GM23338 (cell line): ENCODE results near the gene PAQR4. TPM values are rescaled to one million over a fixed set of nuclear protein-coding genes. Genes with fewer than 3 reads are reported as not detected.

Source experiments
- ATAC-seq: fragments of 200-7000 bp; cut with Tn5 transposase; 3 replicates; pipeline ENCODE4 v1.9.1; 2020
- DNase-seq: peaks from one replicate; pipeline ENCODE4 v3.0.0-alpha.2; 2015; ENCODE audit warnings: low spot score
- H2AFZ ChIP-seq: fragments of 200-600 bp; sonication (generic); 2 replicates; pipeline ENCODE4 v1.8.0; 2016; ENCODE audit warnings: antibody characterized with exemption, mild to moderate bottlenecking, moderate library complexity
- H3F3A ChIP-seq: fragments of 200-600 bp; sonication (generic); replicated peaks from 2 replicates; pipeline ENCODE4 v1.8.0; 2017; ENCODE audit warnings: antibody characterized with exemption, mixed run types, low read depth
- H3K27ac ChIP-seq: fragments of 200-600 bp; sonication (generic); 2 replicates; pipeline ENCODE4 v1.6.1; 2016; ENCODE audit warnings: low read depth
- H3K27me3 ChIP-seq: fragments of 200-600 bp; sonication (generic); 2 replicates; pipeline ENCODE4 v1.8.0; 2016; ENCODE audit warnings: mild to moderate bottlenecking, mixed run types, moderate library complexity; ENCODE audit not compliant: insufficient read depth
- H3K36me3 ChIP-seq: fragments of 200-600 bp; sonication (generic); 2 replicates; pipeline ENCODE4 v1.8.0; 2016; ENCODE audit warnings: mild to moderate bottlenecking; ENCODE audit not compliant: insufficient read depth
- H3K4me1 ChIP-seq: fragments of 200-600 bp; sonication (generic); 2 replicates; pipeline ENCODE4 v1.8.0; 2016; ENCODE audit warnings: mild to moderate bottlenecking, moderate library complexity; ENCODE audit not compliant: insufficient read depth
- H3K4me2 ChIP-seq: fragments of 200-600 bp; sonication (generic); 2 replicates; pipeline ENCODE4 v1.7.1; 2017; ENCODE audit warnings: mixed run types
- H3K4me3 ChIP-seq: fragments of 200-600 bp; sonication (generic); 2 replicates; pipeline ENCODE4 v1.6.1; 2016; ENCODE audit warnings: mixed run types
- H3K79me2 ChIP-seq: fragments of 200-600 bp; sonication (generic); replicated peaks from 2 replicates; pipeline ENCODE4 v1.8.0; 2017; ENCODE audit warnings: mild to moderate bottlenecking; ENCODE audit not compliant: insufficient read depth
- H3K9me2 ChIP-seq: fragments of 200-600 bp; sonication (generic); 2 replicates; pipeline ENCODE4 v1.8.0; 2017; ENCODE audit not compliant: insufficient read depth
- H4K20me1 ChIP-seq: fragments of 200-600 bp; sonication (generic); replicated peaks from 2 replicates; pipeline ENCODE4 v1.8.0; 2017; ENCODE audit warnings: mild to moderate bottlenecking; ENCODE audit not compliant: insufficient read depth
- H3K27ac Mint-ChIP-seq: 2 replicates; pipeline ENCODE4 v1.8.0; 2020; ENCODE audit warnings: inconsistent platforms, mild to moderate bottlenecking, moderate library complexity, mixed read lengths
- H3K27me3 Mint-ChIP-seq: 3 replicates; pipeline ENCODE4 v1.8.0; 2022; ENCODE audit warnings: low read depth, mild to moderate bottlenecking, moderate library complexity, mixed read lengths, inconsistent platforms; ENCODE audit not compliant: insufficient read depth, poor library complexity
- H3K36me3 Mint-ChIP-seq: 3 replicates; pipeline ENCODE4 v1.8.0; 2021; ENCODE audit warnings: low read depth, mild to moderate bottlenecking, inconsistent platforms, moderate library complexity, mixed read lengths
- H3K4me1 Mint-ChIP-seq: 3 replicates; pipeline ENCODE4 v1.8.0; 2020; ENCODE audit warnings: mild to moderate bottlenecking, inconsistent platforms, mixed read lengths
- H3K4me3 Mint-ChIP-seq: 3 replicates; pipeline ENCODE4 v1.8.0; 2021; ENCODE audit warnings: moderate library complexity, mild to moderate bottlenecking, inconsistent platforms, mixed read lengths
- H3K9me3 Mint-ChIP-seq: 3 replicates; pipeline ENCODE4 v1.8.0; 2020; ENCODE audit warnings: moderate library complexity, mild to moderate bottlenecking, inconsistent platforms, mixed read lengths
- CREB1 ChIP-seq: fragments of 250-450 bp; sonication (Bioruptor Pico); IDR thresholded peaks from 2 replicates; pipeline ENCODE4 v1.5.0; 2020; ENCODE audit warnings: low read depth, mild to moderate bottlenecking, moderate library complexity
- CTCF ChIP-seq, 2 experiments: fragments of 200-600 bp in 1 of 2; sonication (generic) in 1 of 2; conservative IDR thresholded peaks; 2 replicates each; pipeline versions ENCODE4 v1.5.1 to v1.6.1; 2016 to 2017; ENCODE audit warnings: antibody characterized with exemption in 2 of 2, low read depth in 2 of 2, mild to moderate bottlenecking in 2 of 2, moderate library complexity in 1 of 2
- ETS1 ChIP-seq: IDR thresholded peaks from 2 replicates; pipeline ENCODE4 v1.6.1; 2016; ENCODE audit warnings: antibody characterized with exemption
- EZH2 ChIP-seq: fragments of 200-600 bp; sonication (generic); IDR thresholded peaks from one replicate; pipeline ENCODE4 v1.8.0; 2017; ENCODE audit warnings: antibody characterized with exemption, mild to moderate bottlenecking, low read depth; ENCODE audit not compliant: unreplicated experiment
- POLR2AphosphoS5 ChIP-seq: IDR thresholded peaks from 2 replicates; pipeline ENCODE4 v1.6.1; 2016; ENCODE audit warnings: antibody characterized with exemption, low read depth
- STAT1 ChIP-seq: IDR thresholded peaks from one replicate; pipeline ENCODE4 v1.6.1; 2016; ENCODE audit warnings: antibody characterized with exemption; ENCODE audit not compliant: unreplicated experiment
- ZNF462 ChIP-seq: fragments of 250-450 bp; sonication (Bioruptor Pico); IDR thresholded peaks from 2 replicates; pipeline ENCODE4 v1.5.0; 2020; ENCODE audit warnings: mild to moderate bottlenecking, moderate library complexity
- polyA plus RNA-seq: library from polyadenylated mRNA; unstranded; fragments of >200 nt; fragmentation: Nextera tagmentation; extraction: Ambion mirVana; gene quantifications from 2 replicates; pipeline ENCODE4 v1.2.1, GENCODE V29; 2016
- total RNA-seq: library from RNA; depleted of rRNA; stranded (reverse); fragments of >200 nt; shearing (Covaris generic); gene quantifications from 2 replicates; pipeline ENCODE4 v1.2.3, GENCODE V29; 2014

The PAQR4 gene
- total and polyA plus RNA-seq, 2 experiments from 2014 or later: 7.0 to 29.3 TPM

GRCh38 chr16:2960183-2961010 is 8.8 kb upstream of the PAQR4 start:
- Histone ChIP-seq H3K4me2 (no peak overlapping the region), H3K36me3 (no peaks in the 10 kb centered on the region), H3K4me3 (no peak overlapping the region), H2AFZ (no peak overlapping the region), H3F3A (peaks cover 22% of the 10 kb centered on the region), H3K79me2 (no peaks in the 10 kb centered on the region), H3K9me2 (no peaks in the 10 kb centered on the region), H3K27me3 (peaks cover 17% of the 10 kb centered on the region), H3K4me1 (peaks cover 20% of the 10 kb centered on the region; the same call in 1 of the 2 replicates), H4K20me1 (no peaks in the 10 kb centered on the region), H3K27ac (no peak overlapping the region)
- DNase-seq (no peak), ATAC-seq (no peak)
- H3K4me1 Mint-ChIP-seq: peaks cover 17% of the 10 kb centered on the region; the same call in 2 of the 3 replicates
- H3K9me3 Mint-ChIP-seq: no peaks in the 10 kb centered on the region
- H3K4me3 Mint-ChIP-seq: no peak overlapping the region
- no peaks in the 10 kb centered on the region for H3K36me3 Mint-ChIP-seq
- no peak overlapping the region for H3K27ac Mint-ChIP-seq
- peaks cover 18% of the 10 kb centered on the region for H3K27me3 Mint-ChIP-seq
- TF ChIP-seq STAT1 (no peak), CTCF (conservative IDR thresholded peaks at IDR 0.05; ENCODE audit: low read depth in 2 of 2) (peak; percentile 13 to 44; a peak in 2 of 4 replicates), POLR2AphosphoS5 (no peak)

GRCh38 chr16:2962334-2963073 is 6.6 kb upstream of the PAQR4 start:
- Histone ChIP-seq H3K4me1 (peaks cover 8% of the 10 kb centered on the region; the same call in 1 of the 2 replicates), H4K20me1 (no peaks in the 10 kb centered on the region), H3F3A (peaks cover 24% of the 10 kb centered on the region), H3K4me3 (peak overlapping the region; percentile 83), H3K27ac (no peak overlapping the region), H3K4me2 (peak overlapping the region; percentile 98), H3K79me2 (no peaks in the 10 kb centered on the region), H2AFZ (0 out of 2 replicates have a peak overlapping the region, but pooled peaks have one; percentile 59), H3K9me2 (no peaks in the 10 kb centered on the region), H3K36me3 (no peaks in the 10 kb centered on the region), H3K27me3 (peaks cover 38% of the 10 kb centered on the region)
- no peaks in the 10 kb centered on the region for H3K9me3 Mint-ChIP-seq
- H3K36me3 Mint-ChIP-seq: no peaks in the 10 kb centered on the region
- H3K27me3 Mint-ChIP-seq: peaks cover 25% of the 10 kb centered on the region
- ATAC-seq (no peak), DNase-seq (no peak)
- peak overlapping the region; percentile 65 for H3K4me3 Mint-ChIP-seq
- no peak overlapping the region for H3K27ac Mint-ChIP-seq
- peaks cover 4% of the 10 kb centered on the region; the same call in 1 of the 3 replicates for H3K4me1 Mint-ChIP-seq
- no peak for TF ChIP-seq ETS1
- TF ChIP-seq CREB1: no peak
- no peak for TF ChIP-seq EZH2
- no peak for TF ChIP-seq POLR2AphosphoS5
- no peak for TF ChIP-seq ZNF462 (CRISPR knock-in tag)
